EH (cell line): ENCODE results near the gene CRIP1.

Experiments
- DNase-seq: peaks from one replicate; pipeline ENCODE4 v3.0.0-alpha.2; 2015; ENCODE audit warnings: low read depth

Gene CRIP1

DNA sequence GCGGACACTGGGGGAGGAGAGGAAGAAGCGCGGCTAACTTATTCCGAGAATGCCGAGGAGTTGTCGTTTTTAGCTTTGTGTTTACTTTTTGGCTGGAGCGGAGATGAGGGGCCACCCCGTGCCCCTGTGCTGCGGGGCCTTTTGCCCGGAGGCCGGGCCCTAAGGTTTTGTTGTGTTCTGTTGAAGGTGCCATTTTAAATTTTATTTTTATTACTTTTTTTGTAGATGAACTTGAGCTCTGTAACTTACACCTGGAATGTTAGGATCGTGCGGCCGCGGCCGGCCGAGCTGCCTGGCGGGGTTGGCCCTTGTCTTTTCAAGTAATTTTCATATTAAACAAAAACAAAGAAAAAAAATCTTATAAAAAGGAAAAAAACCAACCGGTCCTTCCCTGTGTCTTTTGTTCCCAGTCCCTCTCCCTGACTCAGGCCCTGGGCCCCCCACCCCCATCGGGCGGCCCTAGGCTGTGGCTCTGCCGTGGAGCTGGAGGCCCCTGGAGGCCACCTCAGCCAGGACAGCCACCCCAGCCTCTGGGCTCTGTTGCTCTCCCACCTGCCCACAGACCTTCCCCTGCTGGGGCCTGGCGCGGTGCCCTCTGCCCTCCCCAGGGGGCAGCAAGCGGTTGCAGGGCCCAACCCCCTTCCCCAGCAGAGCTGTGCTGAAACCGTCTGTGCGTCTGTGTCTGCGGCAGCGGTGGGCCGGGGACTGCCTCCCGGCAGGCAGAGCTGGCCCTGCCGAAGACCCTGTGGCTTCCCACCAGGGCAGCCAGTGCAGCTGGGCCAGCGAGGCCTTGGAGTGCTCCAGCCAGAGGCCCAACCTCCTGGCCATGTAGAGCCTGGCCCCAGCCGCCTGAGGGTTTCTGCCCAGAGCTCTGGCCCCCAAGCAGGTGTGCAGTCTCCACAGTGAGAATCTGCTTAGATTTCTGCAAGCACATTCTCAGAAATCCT, 16.1 kb upstream of the CRIP1 start:
- no peak for DNase-seq

DNA sequence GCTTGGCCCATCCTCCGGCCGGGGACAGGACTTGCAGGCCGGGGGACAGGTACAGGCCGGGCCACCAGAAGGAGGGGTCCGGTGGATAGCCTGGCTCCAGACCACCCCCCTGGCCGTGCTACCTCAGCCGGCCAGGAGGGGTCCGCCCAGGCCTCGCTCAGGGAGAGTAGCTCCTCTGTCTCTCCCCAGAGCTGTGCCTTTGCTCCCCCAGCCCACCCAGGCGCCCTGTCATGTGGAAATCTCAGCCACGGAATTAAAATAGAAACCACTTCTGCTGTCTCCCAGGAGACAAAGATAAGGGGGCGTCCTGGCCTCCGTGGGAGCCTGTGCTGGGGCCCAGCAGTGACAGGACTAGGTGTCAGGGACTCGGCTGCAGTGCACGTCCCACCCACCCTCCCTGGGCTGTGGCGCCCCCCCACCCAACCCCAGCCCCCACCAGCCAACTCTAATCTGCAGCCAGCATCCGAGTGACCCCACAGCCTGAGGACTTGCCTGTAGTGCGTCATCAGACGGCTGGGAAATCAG, 15.3 kb upstream of the CRIP1 start:
- DNase-seq, result no peak

DNA sequence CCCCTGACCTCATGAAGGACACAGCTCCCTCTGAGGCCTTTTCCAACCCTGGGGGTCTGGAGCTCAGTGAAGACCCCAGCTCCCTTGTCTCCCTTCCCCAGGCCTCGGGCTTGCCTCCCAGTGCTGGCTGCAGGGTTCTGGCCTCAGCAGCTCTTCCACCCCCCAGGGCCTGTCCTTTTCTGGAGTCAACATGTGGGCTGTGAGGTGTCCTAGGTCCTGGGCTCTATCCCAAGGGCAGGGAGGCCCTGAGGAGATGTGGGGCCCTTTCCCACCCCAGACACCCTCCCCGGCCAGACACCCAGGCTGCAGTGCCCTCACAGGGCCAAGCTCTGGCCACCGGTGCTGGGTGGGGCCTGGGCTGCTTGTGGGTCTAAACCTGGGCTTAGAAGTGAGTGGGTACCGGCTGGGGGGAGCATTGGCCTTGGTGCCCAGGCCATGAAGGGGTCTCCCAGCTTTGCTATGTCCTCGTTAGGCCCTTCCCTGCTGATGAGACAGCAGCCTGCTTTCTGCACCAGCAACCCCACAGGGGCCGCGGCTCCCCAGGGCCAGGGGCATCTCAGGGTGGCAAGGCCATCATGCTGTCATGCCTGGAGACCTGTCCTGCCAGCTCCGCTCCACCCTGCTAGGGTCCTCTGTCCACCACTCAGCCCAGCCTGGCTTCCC, 14.7 kb upstream of the CRIP1 start:
- DNase-seq, result no peak

DNA sequence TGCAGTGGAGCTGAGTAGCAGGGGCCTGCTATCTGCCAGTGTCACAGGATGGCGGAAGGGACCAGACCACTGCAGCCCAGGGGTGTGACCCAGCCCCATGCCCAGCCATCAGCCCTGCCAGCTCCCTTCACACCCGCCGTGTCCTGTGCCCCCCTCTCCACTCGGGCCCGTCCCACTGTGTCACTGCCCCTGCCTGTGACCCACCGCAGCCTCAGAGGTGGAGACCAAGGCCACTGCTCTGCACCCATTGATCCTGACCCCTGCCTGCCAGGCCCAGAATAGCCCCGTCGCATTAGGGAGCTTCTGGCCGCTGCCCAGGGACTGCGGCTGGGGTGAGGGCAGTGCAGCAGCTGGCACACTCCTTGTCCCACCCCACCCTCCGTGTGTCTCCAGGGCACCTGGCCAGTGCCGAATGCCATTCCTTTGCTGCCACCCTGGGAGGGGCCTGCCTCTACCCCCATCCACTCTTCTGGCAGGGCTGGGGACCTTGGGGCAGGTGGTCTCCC, 14.1 kb upstream of the CRIP1 start:
- DNase-seq, result no peak

DNA sequence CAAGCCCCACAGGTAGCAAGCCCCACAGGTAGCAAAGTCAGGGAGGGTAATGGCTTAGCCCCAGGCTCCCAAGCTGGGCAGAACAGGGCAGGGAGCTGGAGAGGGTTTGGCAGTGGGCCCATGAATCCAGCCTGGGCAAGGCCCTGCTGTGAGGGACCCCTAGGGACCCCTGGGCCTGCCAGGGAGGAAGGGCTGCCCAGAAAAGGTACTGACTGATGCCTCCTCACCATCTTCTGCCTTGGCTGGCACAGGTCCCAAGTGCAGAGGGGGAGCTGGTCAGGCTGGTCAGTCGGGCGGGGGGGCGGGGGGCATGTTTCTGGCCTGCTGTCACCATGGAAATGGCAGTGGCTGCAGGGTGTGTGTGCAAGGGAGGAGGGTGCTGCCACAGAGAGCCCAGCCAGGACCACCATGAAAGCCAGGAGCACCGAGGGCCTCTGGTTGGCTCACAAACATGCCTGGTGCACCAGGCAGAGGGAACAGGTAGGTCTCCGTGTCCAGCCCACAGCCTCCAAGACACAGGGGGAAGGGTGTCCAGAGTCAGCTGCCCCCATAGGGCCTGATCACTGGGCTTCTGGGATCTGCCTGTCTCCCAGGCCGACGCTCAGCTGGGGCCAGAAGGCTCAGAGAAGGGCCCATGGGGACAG, 13.5 kb upstream of the CRIP1 start:
- no peak for DNase-seq

DNA sequence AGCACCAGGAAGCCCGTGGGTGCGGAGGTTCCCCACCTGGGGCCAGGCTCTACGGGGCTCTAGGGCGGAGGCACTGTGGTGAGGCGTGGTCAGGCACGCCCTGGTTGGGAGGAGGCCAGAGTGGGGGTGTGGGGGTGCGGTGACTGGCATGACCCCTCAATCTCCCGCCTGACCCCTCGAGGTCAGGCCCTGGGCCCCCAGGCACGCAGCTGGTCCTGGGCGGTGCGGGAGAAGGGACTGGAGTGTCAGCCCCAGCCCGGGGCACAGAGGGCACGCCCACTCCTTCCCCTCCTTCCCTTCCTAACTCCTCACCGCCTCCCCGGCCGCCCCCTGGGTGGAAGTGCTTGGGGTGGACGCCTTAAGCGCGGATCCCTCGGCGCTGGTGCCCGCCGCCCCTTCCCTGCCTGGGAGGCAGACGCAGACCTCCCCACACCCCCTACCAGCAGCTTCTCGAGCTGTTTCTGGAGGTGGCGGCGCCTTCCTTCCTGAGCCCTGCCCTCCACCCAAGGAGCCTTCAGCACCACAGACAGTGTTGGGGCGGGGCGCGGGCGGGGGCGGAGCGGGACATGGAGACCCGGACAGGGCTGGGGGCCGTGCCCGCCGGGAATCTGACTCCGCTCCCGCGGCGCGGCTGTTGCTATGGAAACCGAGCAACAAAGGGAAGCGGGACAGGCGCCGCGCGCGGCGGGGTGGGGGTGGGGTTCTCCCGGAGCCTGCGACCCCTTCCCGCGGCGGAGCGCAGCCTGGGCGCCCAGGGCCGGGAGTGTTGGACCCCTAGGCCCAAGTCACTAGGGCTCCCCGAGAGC, 12.8 kb upstream of the CRIP1 start:
- peak; percentile 85 for DNase-seq

DNA sequence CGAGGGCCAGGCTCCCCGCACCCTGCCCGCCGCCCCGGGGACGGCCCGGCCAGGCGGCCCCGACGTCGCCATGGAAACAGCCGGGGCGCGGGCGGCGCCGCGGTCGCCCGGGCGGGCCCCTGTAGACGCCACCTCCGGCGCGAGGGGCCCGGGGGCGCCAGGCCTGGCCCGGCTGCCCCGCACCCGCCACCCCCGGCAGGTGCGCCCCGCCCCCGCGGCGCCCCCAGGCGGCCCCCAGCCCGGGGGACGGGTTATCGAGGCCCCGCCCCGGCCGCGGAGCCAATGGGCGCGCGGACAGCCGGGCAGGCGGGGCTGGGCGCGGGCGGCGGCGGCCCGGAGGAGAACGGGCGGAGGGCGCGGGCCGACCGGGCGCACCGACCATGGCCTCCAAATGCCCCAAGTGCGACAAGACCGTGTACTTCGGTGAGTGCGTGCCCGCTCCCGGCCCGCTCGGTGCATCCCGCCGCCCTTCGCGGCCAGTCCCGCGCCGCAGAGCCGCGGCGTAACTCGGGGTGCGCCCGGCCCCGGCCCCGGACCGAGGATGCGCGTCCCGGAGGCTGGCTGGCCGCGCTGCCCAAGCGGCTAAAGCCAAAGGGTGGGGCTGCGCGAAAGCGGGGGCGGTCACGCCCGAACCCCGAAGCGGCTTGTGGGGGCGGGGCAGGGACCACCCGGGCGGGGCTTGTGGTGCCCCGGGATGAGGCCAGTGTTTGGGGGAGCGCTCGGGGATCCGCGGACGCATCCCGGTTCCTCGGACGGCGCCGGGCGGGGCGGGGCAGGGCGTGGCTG, 12.0 kb upstream of the CRIP1 start, which contains the start of gene CRIP2:
TSS of gene CRIP2 (plus strand) at position 339 of the 786 bp plus-strand sequence. CDS start at position 381, 42 bp downstream.
- DNase-seq, result peak; percentile 48

DNA sequence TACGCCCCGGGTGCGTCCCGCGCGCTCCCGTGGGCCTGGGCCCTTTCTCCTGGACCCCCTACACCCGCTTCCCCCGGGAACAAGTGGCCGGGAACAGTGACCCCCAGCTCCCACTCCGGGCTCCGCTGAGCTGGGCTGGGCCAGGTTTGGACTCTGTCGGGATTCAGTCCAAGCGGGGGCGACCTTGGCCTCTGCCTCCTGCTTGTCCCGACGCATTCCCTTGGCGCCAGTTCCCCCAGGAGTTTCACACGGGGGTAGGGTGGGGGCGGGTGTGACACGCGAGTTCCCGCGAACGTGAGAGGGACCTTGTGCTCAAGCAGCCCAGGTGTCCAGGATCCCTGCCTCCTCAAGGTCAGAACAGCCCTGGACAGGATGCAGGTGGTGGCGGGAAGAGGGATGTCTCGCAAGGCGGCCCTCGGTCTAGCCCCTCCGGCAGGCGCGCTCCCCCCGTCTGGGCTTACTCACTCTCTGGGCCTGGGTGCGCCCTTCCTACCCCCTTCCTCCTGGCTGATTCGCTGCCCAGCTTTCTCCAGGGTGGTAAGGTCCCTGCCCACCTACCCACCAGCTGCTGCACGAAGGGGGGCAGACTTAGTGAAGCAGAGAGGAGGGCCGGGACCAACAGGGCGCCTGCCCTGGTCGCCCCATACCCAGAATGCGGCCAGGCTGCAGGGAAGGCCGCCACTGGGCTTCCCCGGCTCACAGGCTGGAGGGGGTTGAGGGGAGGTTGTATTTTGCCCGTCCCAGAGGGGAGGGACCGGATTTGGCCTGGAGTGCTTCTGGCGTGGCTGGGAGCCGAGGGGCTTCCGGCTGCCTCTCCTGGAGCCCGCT, 11.2 kb upstream of the CRIP1 start:
- DNase-seq, result peak; percentile 38

DNA sequence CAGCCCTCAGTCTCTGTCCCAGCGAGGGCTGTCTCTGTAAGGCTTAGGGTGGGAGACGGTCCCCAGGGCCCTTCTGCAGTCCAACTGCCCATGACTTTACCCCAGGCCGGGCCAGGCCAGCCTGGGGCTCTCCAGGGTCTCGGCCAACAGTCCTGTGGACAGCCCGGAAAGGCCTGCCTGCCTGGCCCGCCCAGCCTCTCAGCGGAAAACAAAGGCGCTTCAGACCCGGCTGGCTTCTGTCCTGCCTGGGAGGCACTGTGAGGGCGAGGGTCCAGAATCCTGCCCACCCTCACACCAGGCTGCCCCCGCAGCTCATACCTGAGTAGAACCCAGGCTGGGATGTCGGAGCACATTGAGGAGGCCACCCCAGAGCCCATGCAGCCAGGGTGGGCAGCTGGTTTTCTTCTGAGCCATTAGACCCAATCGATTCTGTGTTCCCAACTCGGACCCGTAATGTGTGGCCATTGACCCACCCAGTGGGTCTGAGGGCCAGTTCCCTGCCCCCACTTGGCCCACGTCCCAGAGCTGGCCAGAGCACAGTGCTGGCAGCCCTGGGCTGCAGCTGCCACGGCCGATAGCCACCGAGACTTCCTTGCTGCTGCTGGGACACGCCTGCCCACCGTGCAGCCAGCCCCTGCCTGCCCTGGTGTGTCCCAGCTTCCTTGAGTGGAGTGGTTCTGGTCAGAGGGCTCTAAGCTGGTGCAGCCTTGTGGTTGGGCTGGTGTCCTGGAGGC, 10.4 kb upstream of the CRIP1 start:
- no peak for DNase-seq

DNA sequence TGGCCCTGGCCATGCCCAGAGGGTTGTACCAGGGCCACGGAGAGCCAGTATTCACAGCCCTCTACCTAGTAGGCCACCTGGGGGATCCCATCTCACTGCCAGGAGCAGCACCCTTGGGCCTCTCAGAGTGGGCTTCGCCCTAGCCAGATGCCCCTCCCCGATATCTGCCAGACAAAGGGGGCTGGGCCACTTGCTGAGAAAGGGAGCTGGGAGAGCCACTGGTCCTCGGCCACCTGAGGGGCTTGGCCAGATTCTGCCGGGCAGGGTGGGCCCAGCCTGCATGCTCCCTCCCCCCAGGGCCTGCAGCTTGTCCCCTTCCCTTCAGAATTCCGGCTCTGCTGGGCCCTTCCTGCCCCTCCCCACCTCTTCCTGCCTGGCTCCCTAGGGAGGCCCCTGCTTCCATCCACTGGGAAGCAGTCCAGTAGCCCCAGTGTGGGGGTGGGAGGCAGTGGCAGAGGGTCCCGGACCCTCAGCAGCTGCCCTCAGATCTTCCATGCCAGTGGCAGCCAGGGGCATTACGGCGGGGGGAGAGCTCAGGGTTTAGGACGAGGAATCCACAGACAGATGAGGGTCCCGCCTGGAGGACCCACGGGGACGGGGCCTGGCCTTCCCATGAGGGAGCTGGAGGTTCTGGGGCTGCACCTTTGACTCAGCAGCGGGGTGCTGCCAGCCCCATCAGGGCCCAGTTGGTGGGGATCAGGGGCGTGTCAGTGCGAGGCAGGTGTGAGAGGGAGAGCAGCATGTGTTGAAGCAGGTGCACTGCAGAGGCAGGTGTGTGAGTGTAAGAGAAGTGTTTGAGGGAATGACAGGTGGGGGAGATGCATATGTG, 9.6 kb upstream of the CRIP1 start:
- DNase-seq, result no peak

DNA sequence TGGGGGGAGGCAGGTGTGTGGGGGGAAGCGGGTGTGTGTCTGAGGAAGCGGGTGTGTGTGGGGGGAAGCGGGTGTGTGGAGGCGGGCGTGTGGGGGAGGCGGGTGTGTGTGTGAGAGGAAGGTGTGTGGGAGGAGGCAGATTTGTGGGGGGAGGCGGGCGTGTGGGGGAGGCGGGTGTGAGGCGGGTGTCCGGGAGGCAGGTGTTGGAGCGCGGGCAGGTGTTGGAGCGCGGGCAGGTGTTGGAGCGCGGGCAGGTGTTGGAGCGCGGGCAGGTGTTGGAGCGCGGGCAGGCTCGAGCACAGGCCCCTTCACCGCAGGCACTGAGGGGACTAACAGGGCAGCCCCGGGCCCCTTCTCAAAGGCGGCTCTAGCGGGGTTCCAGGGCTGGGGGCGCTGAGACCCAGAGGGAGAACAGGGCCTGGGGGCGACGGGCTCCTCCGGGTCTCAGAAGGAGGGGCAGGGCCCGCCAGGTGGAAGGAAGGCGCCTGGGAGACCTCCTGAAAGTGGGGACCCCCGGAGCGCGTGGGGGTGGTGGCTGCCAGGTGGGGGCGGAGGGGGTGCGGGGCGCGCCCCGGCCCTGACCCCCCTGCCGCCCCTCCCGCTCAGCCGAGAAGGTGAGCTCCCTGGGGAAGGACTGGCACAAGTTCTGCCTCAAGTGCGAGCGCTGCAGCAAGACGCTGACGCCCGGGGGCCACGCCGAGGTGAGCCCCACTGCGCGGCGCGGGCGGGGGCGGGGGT, 8.9 kb upstream of the CRIP1 start:
- DNase-seq, result no peak

DNA sequence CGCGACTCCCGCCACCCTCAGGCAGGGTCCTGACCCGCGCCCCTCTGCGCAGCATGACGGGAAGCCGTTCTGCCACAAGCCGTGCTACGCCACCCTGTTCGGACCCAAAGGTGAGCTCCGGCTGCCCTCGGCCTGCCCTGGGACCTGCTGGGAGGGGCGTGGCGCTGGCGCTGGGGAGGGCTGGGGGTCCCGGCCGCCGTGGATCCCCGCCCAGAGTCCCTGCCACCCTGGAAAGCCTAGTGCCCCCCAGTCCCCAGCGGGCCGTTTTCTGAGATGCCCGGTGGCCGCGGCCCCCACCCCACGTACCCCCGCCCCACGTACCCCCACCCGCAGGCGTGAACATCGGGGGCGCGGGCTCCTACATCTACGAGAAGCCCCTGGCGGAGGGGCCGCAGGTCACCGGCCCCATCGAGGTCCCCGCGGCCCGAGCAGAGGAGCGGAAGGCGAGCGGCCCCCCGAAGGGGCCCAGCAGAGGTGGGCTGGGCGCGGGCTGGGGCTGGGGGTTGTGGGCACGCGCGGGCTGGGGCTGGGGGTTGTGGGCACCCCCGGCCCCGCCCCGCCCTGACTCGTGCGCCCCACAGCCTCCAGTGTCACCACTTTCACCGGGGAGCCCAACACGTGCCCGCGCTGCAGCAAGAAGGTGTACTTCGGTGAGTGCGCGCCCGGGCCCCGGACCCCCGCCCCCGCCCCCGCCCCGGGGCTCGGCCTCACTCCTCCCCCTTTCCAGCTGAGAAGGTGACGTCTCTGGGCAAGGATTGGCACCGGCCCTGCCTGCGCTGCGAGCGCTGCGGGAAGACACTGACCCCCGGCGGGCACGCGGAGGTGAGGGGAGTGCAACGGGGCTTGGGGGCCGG, 8.1 kb upstream of the CRIP1 start:
- DNase-seq, result no peak

DNA sequence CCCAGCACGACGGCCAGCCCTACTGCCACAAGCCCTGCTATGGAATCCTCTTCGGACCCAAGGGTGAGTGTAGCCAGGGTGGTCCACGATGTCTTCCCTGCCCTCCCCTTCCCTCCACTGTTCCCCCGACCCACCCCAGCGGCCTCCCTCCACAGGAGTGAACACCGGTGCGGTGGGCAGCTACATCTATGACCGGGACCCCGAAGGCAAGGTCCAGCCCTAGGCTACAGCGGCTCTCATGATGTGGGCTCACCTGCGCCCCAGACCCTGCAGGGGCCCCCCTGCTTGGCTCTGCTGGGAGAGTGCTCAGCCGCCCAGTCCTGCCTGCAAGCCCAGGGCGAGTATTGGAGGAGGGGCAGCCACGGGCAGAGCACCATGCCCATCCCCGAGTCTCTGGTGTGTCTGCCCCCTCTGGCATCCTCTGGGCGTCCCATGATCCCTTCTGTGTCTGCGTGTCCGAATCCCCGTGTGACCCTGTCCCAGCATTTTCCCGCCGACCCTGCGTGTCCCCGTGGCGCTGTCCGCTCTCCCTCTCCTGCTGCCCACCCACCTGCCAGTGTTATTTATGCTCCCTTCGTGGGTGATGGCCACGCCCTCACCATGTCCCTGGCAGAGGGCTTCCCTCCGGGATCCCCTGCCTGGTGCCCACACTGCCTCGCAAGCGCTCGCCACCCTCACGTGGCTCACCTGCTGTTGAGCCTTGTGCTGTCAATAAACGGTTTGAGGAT, 7.1 kb upstream of the CRIP1 start:
- no peak for DNase-seq

DNA sequence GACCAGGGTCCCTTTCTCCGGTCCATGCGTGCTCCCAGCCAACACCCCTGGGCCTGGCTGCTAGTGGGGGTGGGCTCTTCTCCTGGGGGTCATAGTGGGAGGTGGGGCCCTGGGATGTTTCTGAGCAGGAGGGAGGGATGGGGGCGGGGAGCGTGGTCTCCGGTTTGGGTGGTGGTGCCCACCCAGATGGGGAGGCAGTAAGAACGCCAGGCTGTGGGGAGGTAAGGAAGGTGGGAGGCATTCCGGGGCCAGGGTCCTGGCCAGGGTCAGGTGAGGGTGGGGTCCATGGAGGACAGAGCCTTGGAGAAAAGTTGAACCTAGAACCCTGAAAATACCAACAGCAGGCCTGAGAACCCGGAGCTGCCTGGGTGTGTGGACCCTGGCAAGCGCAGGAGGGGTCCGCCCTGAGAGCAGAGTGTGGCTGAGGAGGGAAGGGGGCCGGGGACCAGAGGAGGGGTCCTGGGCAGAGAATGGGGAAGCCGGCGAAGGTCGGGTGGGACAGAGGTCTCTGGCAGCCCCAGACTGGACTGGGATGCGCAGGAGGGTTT, 6.4 kb upstream of the CRIP1 start:
- DNase-seq, result no peak
